Germinal center (tissue), 1 donor: ENCODE results near the gene LYPD6B.
"Not testable (repeated sequence)": the region's sequence is repeated elsewhere in the genome, so short reads cannot be mapped to it uniquely, and the experiment has no call there.

Experiments used
- DNase-seq: peaks from one replicate; pipeline ENCODE4 v3.0.0; 2012; ENCODE audit warnings: mixed read lengths, low spot score

LYPD6B gene

DNA sequence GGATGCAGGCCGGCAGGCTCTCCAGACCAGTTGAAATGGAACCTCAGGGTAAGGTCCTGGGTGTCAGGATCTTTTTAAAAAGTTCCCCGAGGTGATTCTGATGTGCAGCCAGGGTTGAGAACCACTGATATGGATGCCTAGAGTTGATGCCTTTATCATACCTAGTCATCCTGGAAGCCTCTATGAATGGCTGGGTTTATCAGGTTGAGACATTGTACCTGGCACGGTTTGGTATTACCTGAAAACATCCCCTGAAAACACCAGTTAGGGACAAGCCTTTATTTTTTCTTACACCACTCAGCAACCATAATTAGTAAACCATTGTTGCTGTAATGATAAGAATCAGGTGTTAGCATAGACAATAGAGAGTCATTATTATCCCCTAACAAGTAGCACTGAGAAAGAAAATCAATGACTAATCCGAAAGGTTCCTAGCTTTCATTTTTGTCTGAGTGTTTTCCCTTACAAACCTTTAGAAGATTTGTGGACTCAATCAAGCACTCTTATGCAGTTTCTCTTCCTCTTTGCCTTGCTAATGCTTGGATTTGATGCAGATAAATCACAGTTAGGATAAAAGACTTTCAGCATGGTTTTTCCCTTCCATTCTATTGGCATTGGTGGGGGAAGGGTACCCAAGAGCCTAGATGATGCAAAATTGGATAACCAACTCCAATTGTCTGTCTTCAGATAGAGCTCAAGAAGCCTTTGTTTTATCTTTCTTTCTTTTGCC, 175.4 kb downstream of the LYPD6B start:
- DNase-seq: no peak

DNA sequence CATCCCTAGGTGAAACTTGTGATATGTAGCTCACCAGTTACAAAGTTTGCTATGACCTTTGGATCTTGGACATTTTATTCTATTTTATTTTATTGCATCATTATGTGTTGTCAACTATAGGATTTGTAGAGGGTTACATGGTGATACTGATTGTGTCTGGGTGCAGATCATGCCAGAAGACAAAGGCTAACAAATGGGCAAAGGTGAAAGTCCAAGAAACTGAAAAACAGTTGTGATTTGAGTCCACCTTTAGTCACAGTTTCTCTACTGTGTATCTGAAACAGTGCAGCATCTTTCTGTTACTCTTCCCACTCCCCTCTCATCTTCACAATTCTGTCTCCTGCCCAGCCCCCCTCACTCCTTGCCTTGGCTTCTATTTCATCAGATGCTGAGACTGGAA, 180.0 kb downstream of the LYPD6B start:
- no peak for DNase-seq

DNA sequence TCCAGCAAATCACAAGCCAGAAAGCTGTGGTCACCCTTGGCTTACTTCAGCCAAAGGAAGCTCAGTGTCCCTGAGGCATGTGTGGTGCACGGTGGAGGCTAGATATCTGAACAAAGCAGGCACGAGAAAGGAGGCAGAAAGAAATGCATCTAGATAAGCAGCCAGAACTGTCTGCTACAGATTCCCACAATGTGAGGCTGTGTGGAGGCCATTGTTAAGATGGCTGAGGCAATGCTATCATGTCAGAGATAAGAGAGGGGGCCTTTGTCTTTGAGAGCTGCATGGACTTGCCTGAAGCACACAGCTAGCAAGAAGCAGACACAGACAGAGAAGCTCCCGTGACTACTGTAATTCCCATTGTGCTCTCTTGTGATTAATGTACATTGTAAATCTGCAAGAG, 181.4 kb downstream of the LYPD6B start:
- no peak for DNase-seq

DNA sequence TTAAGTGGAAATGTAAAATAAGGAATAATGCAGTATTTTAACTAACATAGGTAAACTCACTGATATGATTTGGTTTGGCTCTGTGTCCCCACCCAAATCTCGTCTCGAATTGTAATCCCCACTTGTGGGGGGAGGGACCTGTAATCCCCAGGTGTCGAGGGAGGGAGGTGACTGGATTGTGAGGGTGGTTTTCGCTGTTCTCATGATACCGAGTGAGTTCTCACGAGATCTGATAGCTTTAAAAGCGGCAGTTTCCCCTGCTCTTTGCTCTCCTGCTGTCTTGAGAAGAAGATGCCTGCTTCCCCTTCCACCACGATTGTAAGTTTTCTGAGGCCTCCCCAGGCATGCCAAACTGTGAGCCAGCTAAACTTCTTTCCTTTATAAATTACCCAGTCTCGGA, 182.5 kb downstream of the LYPD6B start:
- DNase-seq: no peak

DNA sequence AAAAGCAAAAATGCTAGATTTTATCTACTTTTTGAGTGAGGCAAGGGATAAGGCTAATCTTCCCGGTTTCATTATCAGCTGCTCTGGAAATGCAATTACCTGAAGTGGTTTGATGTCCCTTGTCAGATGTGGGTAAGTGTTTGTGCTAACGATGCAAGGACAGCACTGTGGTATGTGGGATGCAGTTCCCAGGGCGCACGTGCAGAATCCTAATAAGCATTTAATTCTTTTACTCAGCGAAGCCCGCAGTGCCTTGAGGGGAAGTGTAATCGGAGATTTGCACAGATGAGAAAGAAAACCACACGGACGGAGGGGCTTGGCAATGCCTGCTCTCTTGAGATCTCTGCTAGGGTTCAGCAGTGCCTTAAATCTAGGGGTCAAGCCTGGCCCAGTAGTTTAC, 183.4 kb downstream of the LYPD6B start:
- no peak for DNase-seq

DNA sequence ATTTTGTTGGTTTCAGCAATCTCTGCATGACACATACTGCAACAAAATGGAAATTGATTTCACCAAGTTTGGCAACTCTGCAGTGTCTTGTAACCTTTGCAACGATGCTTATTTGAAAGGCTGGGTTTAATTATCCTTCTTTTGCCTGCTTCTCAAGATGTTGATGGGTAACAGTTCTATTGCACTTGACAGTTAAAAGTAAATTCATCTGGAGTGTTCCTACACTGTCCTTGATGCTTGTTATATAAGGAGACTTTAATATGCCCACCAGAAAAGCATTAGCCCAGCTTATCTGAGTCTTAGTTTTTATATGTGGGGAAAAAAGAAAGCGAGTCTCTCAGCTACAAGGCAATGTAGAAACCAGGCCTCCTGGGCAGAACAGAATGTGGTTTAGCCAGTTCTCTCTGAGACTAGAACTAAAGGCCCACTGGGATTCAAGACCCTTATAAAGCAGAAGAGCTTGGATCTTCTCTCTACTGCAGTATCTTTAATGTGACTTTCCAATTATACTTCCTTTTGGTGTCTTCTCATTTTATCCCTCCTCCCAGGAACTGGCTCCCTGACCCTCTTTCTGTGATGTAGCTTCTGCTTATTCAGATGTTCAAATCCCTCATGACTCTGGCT, 185.1 kb downstream of the LYPD6B start:
- DNase-seq: no peak

DNA sequence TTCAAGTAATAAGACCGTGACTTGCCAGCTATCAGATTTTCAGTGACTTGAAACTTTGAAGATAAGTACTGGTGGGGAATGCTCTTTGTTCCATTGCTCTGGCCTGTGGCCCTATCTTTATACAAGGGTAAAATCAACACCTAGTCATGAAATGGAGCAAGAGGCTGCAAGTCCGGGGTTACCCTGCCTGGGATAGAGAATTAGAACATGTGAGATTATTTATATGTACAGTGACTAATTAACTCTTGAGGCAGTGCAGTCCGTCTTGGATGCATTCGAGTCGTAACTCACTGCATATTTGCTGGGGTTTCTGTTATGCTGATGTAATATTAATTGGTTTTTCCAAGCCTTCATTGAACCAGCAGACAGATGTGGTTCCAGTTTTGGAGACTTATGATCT, 186.0 kb downstream of the LYPD6B start:
- no peak for DNase-seq

DNA sequence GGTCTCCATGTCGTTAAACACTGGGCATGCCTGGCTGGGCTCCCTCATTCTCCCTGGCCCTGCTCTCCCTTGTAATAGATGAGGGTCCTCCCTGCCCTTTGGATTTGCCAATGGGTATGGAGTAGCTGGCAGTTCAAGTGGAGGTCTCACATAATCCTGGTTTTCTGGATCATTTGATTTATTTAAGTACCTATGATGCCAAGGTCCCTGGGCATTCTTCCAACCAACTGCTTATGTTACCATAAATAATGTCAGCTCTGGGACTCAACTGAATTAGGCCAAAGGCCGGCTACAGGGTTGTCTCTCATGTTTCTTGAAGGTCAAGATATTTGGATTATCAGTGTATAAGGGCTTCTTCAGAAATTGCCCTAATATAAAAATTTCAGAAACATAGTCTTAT, 186.9 kb downstream of the LYPD6B start:
- DNase-seq: no peak

DNA sequence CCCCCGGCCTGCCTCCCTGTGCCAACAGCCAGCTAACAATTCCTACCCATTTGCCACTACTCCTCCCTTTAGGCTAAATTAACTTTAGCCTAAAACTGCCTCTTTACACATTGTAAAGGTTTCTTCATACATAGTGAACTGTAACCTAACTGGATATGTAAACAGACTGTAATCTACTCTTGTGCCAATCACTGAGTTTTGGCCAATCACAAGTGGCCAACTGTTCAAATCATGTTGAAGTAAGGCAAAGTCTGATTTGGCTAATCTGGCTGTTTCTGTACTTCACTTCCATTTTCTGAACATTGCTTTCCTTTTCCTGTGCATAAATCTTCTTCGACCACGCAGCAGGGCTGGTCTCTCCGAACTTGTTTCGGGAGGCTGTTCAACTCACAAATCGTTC, 188.3 kb downstream of the LYPD6B start:
- no peak for DNase-seq

DNA sequence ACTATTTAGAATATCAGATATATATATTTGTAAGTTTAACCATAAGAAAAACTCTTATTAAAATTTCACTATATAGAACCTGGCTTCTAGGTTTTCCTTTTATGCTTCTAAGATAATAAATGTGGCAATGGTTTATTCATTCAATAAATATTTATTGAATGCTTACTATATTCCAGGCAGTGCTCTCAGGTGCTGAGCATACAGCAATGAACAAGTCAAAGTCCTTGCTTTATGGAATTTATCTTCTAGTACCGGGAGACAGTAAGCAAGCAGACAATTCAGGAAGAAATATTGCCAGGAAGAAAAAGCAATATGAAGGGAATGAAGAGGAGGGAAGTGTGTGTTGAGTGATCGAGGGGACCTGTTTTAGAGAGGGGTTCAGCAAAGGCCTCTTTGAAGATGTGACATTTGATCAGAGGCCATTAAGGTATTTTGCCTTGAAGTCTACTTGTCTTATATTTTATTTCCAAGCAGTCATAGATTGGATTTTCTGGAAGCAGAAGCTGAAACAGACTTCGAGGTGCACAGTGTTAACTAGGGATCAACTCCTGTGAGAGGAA, 197.4 kb downstream of the LYPD6B start:
- DNase-seq: no peak

DNA sequence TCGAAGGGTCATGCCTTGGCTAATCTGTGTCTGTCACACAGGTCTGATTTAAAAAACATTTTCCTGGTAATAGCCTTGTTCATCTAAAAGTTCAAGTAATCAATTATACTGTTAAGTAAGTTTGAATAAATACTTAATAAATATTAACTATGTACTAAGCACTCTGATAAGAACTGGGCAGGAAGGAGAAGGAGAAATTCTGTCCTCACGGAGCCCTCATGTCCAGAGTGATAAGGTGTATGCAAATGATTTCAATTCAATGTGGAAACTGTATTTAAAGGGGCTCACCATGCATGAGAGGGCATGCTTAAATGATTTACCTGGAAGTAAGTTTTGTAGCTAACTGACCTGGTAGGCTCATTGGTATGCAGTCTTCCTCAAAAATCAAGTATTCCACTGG, 197.9 kb downstream of the LYPD6B start:
- no peak for DNase-seq

DNA sequence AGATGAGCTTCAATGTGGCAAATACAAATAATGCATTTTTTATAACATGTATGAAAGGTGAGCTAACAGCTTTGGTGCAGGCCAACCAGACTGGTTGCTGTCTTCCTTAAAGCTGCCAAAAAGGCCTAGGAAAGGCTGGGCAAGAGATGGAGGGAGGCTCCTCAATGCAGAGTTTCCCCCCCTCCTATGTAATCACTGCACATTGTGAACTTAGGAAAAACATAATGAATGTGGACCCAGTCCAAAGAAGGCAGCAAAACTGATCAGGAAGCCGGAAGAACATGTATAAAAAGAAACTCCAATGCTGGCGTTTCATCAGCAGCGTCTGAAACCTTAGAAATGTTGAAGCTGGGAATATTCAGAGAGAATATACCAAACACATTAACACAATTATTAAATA, 207.7 kb downstream of the LYPD6B start:
- no peak for DNase-seq

DNA sequence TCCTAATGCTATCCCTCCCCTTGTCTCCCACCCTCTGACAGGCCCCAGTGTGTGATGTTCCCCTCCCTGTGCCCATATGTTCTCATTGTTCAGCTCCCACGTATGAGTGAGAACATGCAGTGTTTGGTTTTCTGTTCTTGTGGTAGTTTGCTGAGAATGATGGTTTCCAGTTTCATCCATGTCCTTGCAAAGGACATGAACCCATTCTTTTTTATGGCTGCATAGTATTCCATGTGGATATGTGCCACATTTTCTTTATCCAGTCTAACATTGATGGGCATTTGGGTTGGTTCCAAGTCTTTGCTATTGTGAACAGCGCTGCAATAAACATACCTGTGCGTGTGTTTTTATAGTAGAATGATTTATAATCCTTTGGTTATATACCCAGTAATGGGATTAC, 212.9 kb downstream of the LYPD6B start:
- DNase-seq: not testable (repeated sequence)

DNA sequence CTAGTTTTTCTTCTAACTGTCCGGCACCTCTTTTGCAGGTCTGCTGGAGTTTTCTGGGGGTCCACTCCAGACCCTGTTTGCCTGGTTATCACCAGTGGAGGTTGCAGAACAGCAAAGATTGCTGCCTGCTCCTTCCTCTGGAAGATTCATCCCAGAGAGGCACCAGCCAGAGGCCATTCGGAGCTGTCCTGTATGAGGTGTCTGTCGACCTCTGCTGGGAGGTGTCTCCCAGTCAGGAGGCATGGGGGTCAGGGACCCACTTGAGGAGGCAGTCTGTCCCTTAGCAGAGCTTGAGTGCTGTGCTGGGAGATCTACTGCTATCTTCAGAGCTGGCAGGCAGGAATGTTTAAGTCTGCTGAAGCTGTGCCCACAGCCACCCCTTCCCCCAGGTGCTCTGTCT, 218.4 kb downstream of the LYPD6B start:
- DNase-seq: not testable (repeated sequence)

DNA sequence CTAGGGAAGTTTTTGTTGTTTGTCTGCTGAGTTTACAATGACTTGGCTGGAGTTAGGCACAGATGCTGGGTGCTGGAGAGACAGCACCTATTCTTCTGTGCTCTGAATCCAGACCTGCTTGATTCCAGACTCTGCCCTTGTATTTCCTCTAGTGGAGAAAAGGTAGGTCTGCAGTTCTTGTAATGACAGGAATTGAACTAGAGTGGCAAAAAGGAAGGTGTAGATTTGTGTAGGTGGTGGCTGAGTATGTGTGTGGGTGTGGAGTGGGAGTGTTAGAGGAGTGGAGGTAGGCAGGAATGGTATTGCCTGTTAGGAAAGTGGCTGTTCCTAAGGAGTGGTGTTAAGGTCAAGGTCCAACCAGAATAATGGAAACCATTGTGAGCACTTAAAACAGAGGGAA, 220.0 kb downstream of the LYPD6B start:
- no peak for DNase-seq

DNA sequence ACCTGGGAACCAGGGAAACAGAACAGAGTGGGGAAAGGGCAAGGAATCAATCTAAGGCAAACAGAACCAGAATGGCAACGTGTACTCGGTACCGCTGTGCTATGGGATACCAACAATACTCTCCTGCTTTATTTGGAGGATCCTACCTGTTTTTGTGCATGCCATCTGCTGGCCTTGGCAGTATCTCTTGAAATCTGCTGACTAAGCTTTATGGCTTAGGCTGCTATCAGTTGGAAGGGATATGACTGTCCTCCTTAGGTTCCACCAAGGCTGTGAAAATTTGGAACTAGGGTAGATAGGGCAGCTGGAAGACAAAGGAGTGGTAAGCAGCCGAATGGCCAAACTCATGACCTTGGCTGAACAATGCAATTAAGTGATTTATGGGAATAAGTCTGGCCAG, 220.6 kb downstream of the LYPD6B start:
- DNase-seq: no peak

DNA sequence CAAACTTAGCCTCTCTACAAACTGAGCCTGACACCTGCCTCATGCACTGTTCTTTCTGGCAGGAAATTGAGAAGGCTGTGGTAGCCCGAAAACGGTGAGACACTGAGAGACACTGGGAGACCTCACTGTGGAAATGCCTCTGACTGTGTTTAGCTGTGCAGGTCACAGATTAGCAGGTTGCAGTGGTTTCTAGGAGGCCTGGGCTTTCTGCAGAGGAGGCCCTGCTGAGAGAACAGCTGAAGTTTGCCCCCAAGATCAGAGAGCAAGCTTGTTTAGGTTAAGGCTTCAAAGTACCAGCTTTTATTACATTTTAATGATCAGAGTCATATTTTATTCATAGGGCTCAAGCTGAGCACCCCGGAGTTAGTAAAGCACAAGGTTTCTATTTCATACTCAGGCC, 223.2 kb downstream of the LYPD6B start:
- DNase-seq: no peak
